ENCODE results near the gene ZNF496.
A peak's percentile ranks its signal among the peaks of the same experiment; 100 is the strongest.
"Not testable (repeated sequence)": the region's sequence is repeated elsewhere in the genome, so short reads cannot be mapped to it uniquely, and the experiment has no call there.

Gene ZNF496

GRCh38 chr1:247331525-247332214 is at the start of gene ZNF496:
TSS of gene ZNF496 (minus strand) at chr1:247331867. CDS start at chr1:247329578, 2,289 bp downstream.
- H3K4me1 ChIP-seq (ENCODE audit: control insufficient read depth, low read length): peaks cover 30% of the 10 kb centered on the region
- H3K4me3 ChIP-seq (ENCODE audit: low read length): peak within 1 kb of the TSS; percentile 78
- peak within 1 kb of the TSS; percentile 81 for H3K4me2 ChIP-seq (ENCODE audit: low read length)
- no peak for TF ChIP-seq CTCF (IDR thresholded peaks at IDR 0.05; ENCODE audit: low read depth, low read length, poor library complexity, severe bottlenecking)
- no peak for TF ChIP-seq EZH2phosphoT487 (IDR thresholded peaks at IDR 0.05; ENCODE audit: borderline replicate concordance, low read length)
- no peaks in the 10 kb centered on the region for H3K27me3 ChIP-seq (ENCODE audit: control insufficient read depth, low read length)
- H4K20me1 ChIP-seq (ENCODE audit: control insufficient read depth, insufficient read depth, low read depth, low read length): no peaks in the 10 kb centered on the region; the same call in 1 of the 2 replicates
- peaks cover 52% of the 10 kb centered on the region for H3K36me3 ChIP-seq (ENCODE audit: control insufficient read depth, low read length)
- no peaks in the 10 kb centered on the region for H3K9me3 ChIP-seq (ENCODE audit: control insufficient read depth, insufficient read depth, low read length)
- peaks cover 65% of the 10 kb centered on the region for H3K79me2 ChIP-seq (ENCODE audit: control insufficient read depth, low read length)
- H3F3A ChIP-seq (ENCODE audit: control insufficient read depth, insufficient read depth): peaks cover 5% of the 10 kb centered on the region; the same call in 1 of the 2 replicates
- H3K27ac ChIP-seq (ENCODE audit: low read depth, low read length): peak within 1 kb of the TSS; percentile 40; the same call in 1 of the 2 replicates
- no peaks in the 10 kb centered on the region for H3K9me2 ChIP-seq (replicated peaks; ENCODE audit: control insufficient read depth, low read length)

GRCh38 chr1:247378334-247379073 is 46.8 kb upstream of the ZNF496 start:
- H3K27me3 ChIP-seq (ENCODE audit: control insufficient read depth, low read length): no peaks in the 10 kb centered on the region; the same call in 1 of the 2 replicates
- no peaks in the 10 kb centered on the region for H3F3A ChIP-seq (ENCODE audit: control insufficient read depth, insufficient read depth)
- H4K20me1 ChIP-seq (ENCODE audit: control insufficient read depth, insufficient read depth, low read depth, low read length): no peaks in the 10 kb centered on the region
- TF ChIP-seq CTCF (IDR thresholded peaks at IDR 0.05; ENCODE audit: low read depth, low read length, poor library complexity, severe bottlenecking): no peak
- no peak overlapping the region for H3K4me3 ChIP-seq (ENCODE audit: low read length)
- H3K4me2 ChIP-seq (ENCODE audit: low read length): no peak overlapping the region
- no peak overlapping the region for H3K27ac ChIP-seq (ENCODE audit: low read depth, low read length)
- H3K4me1 ChIP-seq (ENCODE audit: control insufficient read depth, low read length): no peaks in the 10 kb centered on the region
- H3K9me2 ChIP-seq (replicated peaks; ENCODE audit: control insufficient read depth, low read length): no peaks in the 10 kb centered on the region
- H3K79me2 ChIP-seq (ENCODE audit: control insufficient read depth, low read length): no peaks in the 10 kb centered on the region
- H3K9me3 ChIP-seq (ENCODE audit: control insufficient read depth, insufficient read depth, low read length): no peaks in the 10 kb centered on the region
- H3K36me3 ChIP-seq (ENCODE audit: control insufficient read depth, low read length): no peaks in the 10 kb centered on the region

- H3F3A ChIP-seq (ENCODE audit: control insufficient read depth, insufficient read depth); H3K4me2 ChIP-seq (ENCODE audit: low read length); H3K36me3 ChIP-seq (ENCODE audit: control insufficient read depth, low read length): not testable (repeated sequence)
Measured at GRCh38 chr1:247377656-247378055, 46.0 kb upstream of the ZNF496 start.

GRCh38 chr1:247376659-247377058 is 45.0 kb upstream of the ZNF496 start:
- Histone ChIP-seq H3K4me3 (ENCODE audit: low read length) (no peak overlapping the region), H3F3A (ENCODE audit: control insufficient read depth, insufficient read depth) (no peaks in the 10 kb centered on the region), H3K4me2 (ENCODE audit: low read length) (no peak overlapping the region), H3K27me3 (ENCODE audit: control insufficient read depth, low read length) (no peaks in the 10 kb centered on the region; the same call in 1 of the 2 replicates), H3K9me2 (replicated peaks; ENCODE audit: control insufficient read depth, low read length) (no peaks in the 10 kb centered on the region), H3K79me2 (ENCODE audit: control insufficient read depth, low read length) (no peaks in the 10 kb centered on the region), H3K36me3 (ENCODE audit: control insufficient read depth, low read length) (no peaks in the 10 kb centered on the region), H3K4me1 (ENCODE audit: control insufficient read depth, low read length) (no peaks in the 10 kb centered on the region), H3K27ac (ENCODE audit: low read depth, low read length) (no peak overlapping the region), H3K9me3 (ENCODE audit: control insufficient read depth, insufficient read depth, low read length) (no peaks in the 10 kb centered on the region), H4K20me1 (ENCODE audit: control insufficient read depth, insufficient read depth, low read depth, low read length) (no peaks in the 10 kb centered on the region)
- TF ChIP-seq CTCF (IDR thresholded peaks at IDR 0.05; ENCODE audit: low read depth, low read length, poor library complexity, severe bottlenecking): no peak
- TF ChIP-seq EZH2phosphoT487 (IDR thresholded peaks at IDR 0.05; ENCODE audit: borderline replicate concordance, low read length): no peak

More at GRCh38 chr1:247377656-247378055, 46.0 kb upstream of the ZNF496 start:
- not testable (repeated sequence) for H4K20me1 ChIP-seq (ENCODE audit: control insufficient read depth, insufficient read depth, low read depth, low read length); H3K79me2 ChIP-seq (ENCODE audit: control insufficient read depth, low read length); H3K27me3 ChIP-seq (ENCODE audit: control insufficient read depth, low read length); H3K27ac ChIP-seq (ENCODE audit: low read depth, low read length); H3K9me2 ChIP-seq (replicated peaks; ENCODE audit: control insufficient read depth, low read length); H3K4me1 ChIP-seq (ENCODE audit: control insufficient read depth, low read length); H3K9me3 ChIP-seq (ENCODE audit: control insufficient read depth, insufficient read depth, low read length); H3K4me3 ChIP-seq (ENCODE audit: low read length)

All from DOHH2 (cell line).